Spleen (tissue), 7 donors: ENCODE data around the gene ITPR1.

Source experiments
- CTCF ChIP-seq, 11 experiments: fragments of 200-600 bp in 7 of 11; fragments of 450-650 bp in 4 of 11; sonication (generic) in 4 of 11; IDR thresholded peaks in 8 of 11; conservative IDR thresholded peaks in 3 of 11; 1 replicate in 7 of 11; 2 replicates in 4 of 11; pipeline versions ENCODE4 v1.4.0 to v1.8.0; 2016 to 2021; ENCODE audit warnings: antibody characterized with exemption in 11 of 11, inconsistent platforms in 4 of 11, mild to moderate bottlenecking in 1 of 11
- POLR2AphosphoS5 ChIP-seq, 3 donors: sonication (generic); formaldehyde crosslinking; IDR thresholded peaks; one replicate each; pipeline ENCODE4 v1.5.1; 2017; ENCODE audit warnings: antibody characterized with exemption in 3 of 3
- donor health status: DM: no; HTN: no; CAD: no; lungs with moderate emphysema.
- donor health status: DM: no; HTN: no; CAD: no.
- donor health status: DM: no; HTN: no; CAD: no.

- no peak for TF ChIP-seq CTCF (IDR thresholded peaks at IDR 0.05 in 8 of 11, conservative IDR thresholded peaks at IDR 0.05 in 3 of 11)
- no peak for TF ChIP-seq POLR2AphosphoS5 (IDR thresholded peaks at IDR 0.05)
Measured at GRCh38 chr3:4721511-4721911, 228.4 kb downstream of the ITPR1 start.
